ENCODE results near the gene PRDX6.

The PRDX6 gene

DNA sequence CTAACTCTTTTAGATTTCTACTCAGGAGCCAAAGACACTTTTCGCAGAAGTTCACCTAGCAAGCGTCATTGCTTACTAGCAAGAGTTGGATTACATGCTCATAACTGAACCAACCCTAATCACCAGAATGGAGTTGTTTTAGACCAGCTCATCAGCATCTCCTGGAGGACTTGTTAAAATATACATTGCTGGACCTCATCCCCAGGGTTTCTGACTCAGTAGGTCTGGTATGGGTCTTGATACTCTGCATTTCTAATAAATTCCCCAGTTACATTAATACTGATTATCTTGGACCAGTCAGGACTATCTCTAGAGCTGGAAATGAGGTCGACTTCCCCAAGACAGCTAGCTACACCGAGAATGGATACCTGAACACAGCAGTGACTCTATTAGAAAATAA is 9.7 kb upstream of the PRDX6 start:
- Histone ChIP-seq H3K36me3 (replicated peaks; ENCODE audit: insufficient read depth, low read length) (no peaks in the 10 kb centered on the region), H3K9ac (ENCODE audit: low read length) (no peak overlapping the region), H3K9me3 (replicated peaks; ENCODE audit: insufficient read depth, low read length) (no peaks in the 10 kb centered on the region), H4K20me1 (ENCODE audit: insufficient read depth, low read length) (no peaks in the 10 kb centered on the region), H3K27me3 (replicated peaks; ENCODE audit: insufficient read depth, low read length) (no peaks in the 10 kb centered on the region), H3K79me2 (ENCODE audit: low read length) (no peaks in the 10 kb centered on the region), H3K9me2 (replicated peaks; ENCODE audit: insufficient read depth, low read length) (no peaks in the 10 kb centered on the region), H3F3A (ENCODE audit: insufficient read depth, low read length) (no peaks in the 10 kb centered on the region), H3K27ac (ENCODE audit: low read length) (no peak overlapping the region), H3K4me2 (ENCODE audit: low read depth, low read length) (no peak overlapping the region), H3K4me3 (ENCODE audit: low read length) (no peak overlapping the region), H2AFZ (ENCODE audit: low read length) (no peak overlapping the region), H3K4me1 (ENCODE audit: low read length) (no peaks in the 10 kb centered on the region)
- TF ChIP-seq EZH2phosphoT487 (IDR thresholded peaks at IDR 0.05; ENCODE audit: low read length): no peak
- TF ChIP-seq, protein P1, sequence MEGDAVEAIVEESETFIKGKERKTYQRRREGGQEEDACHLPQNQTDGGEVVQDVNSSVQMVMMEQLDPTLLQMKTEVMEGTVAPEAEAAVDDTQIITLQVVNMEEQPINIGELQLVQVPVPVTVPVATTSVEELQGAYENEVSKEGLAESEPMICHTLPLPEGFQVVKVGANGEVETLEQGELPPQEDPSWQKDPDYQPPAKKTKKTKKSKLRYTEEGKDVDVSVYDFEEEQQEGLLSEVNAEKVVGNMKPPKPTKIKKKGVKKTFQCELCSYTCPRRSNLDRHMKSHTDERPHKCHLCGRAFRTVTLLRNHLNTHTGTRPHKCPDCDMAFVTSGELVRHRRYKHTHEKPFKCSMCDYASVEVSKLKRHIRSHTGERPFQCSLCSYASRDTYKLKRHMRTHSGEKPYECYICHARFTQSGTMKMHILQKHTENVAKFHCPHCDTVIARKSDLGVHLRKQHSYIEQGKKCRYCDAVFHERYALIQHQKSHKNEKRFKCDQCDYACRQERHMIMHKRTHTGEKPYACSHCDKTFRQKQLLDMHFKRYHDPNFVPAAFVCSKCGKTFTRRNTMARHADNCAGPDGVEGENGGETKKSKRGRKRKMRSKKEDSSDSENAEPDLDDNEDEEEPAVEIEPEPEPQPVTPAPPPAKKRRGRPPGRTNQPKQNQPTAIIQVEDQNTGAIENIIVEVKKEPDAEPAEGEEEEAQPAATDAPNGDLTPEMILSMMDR (IDR thresholded peaks at IDR 0.05; ENCODE audit: low read length): no peak
- no peak for TF ChIP-seq EZH2 (optimal IDR thresholded peaks at IDR 0.05; ENCODE audit: low read depth, low read length)
- DNase-seq: no peak

- H3K9me2 ChIP-seq (replicated peaks; ENCODE audit: insufficient read depth, low read length): no peaks in the 10 kb centered on the region
- no peaks in the 10 kb centered on the region for H3K4me1 ChIP-seq (ENCODE audit: low read length)
- H3K27me3 ChIP-seq (replicated peaks; ENCODE audit: insufficient read depth, low read length): no peaks in the 10 kb centered on the region
- no peak overlapping the region for H3K4me2 ChIP-seq (ENCODE audit: low read depth, low read length)
- no peak overlapping the region for H3K9ac ChIP-seq (ENCODE audit: low read length)
- H3K27ac ChIP-seq (ENCODE audit: low read length): no peak overlapping the region
- H2AFZ ChIP-seq (ENCODE audit: low read length): no peak overlapping the region
- H3K9me3 ChIP-seq (replicated peaks; ENCODE audit: insufficient read depth, low read length): no peaks in the 10 kb centered on the region
- TF ChIP-seq, protein P1 (IDR thresholded peaks at IDR 0.05; ENCODE audit: low read length): no peak
- TF ChIP-seq EZH2phosphoT487 (IDR thresholded peaks at IDR 0.05; ENCODE audit: low read length): no peak
- TF ChIP-seq EZH2 (optimal IDR thresholded peaks at IDR 0.05; ENCODE audit: low read depth, low read length): no peak
- H3K4me3 ChIP-seq (ENCODE audit: low read length): no peak overlapping the region
- DNase-seq: no peak
- H3K36me3 ChIP-seq (replicated peaks; ENCODE audit: insufficient read depth, low read length): no peaks in the 10 kb centered on the region
- H3F3A ChIP-seq (ENCODE audit: insufficient read depth, low read length): no peaks in the 10 kb centered on the region
- H3K79me2 ChIP-seq (ENCODE audit: low read length): no peaks in the 10 kb centered on the region
- H4K20me1 ChIP-seq (ENCODE audit: insufficient read depth, low read length): no peaks in the 10 kb centered on the region
Observed at GRCh38 chr1:173469656-173470055, 7.5 kb upstream of the PRDX6 start.

DNA sequence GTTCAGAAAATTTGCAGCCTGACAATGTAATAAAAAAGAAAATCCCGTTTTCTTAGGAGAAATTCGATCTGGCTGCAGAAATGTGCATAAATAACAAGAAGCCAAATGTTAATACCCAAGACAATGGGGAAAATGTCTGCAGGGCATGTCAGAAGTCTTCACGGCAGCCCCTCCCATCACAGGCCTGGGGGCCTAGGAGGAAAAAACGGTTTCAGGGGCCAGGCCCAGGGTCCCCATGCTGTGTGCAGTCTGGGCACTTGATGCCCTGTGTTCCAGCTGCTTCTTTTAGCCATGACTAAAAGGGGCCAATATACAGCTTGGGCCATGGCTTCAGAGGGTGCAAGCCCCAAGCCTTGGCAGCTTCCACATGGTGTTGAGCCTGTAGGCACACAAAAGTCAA is 6.5 kb upstream of the PRDX6 start:
- H3K9ac ChIP-seq (ENCODE audit: low read length): no peak overlapping the region
- H2AFZ ChIP-seq (ENCODE audit: low read length): no peak overlapping the region
- DNase-seq: no peak
- H3K27me3 ChIP-seq (replicated peaks; ENCODE audit: insufficient read depth, low read length): no peaks in the 10 kb centered on the region
- no peaks in the 10 kb centered on the region for H3K36me3 ChIP-seq (replicated peaks; ENCODE audit: insufficient read depth, low read length)
- H3F3A ChIP-seq (ENCODE audit: insufficient read depth, low read length): no peaks in the 10 kb centered on the region
- no peaks in the 10 kb centered on the region for H4K20me1 ChIP-seq (ENCODE audit: insufficient read depth, low read length)
- H3K9me2 ChIP-seq (replicated peaks; ENCODE audit: insufficient read depth, low read length): no peaks in the 10 kb centered on the region
- H3K27ac ChIP-seq (ENCODE audit: low read length): no peak overlapping the region
- no peak overlapping the region for H3K4me2 ChIP-seq (ENCODE audit: low read depth, low read length)
- no peaks in the 10 kb centered on the region for H3K9me3 ChIP-seq (replicated peaks; ENCODE audit: insufficient read depth, low read length)
- H3K4me3 ChIP-seq (ENCODE audit: low read length): no peak overlapping the region
- H3K79me2 ChIP-seq (ENCODE audit: low read length): no peaks in the 10 kb centered on the region
- TF ChIP-seq, protein P1 (IDR thresholded peaks at IDR 0.05; ENCODE audit: low read length): no peak
- TF ChIP-seq EZH2 (optimal IDR thresholded peaks at IDR 0.05; ENCODE audit: low read depth, low read length): no peak
- no peak for TF ChIP-seq EZH2phosphoT487 (IDR thresholded peaks at IDR 0.05; ENCODE audit: low read length)
- H3K4me1 ChIP-seq (ENCODE audit: low read length): peaks cover 1% of the 10 kb centered on the region; the same call in 1 of the 2 replicates
